Activated CD4-positive, alpha-beta T cell treated with anti-CD3 and anti-CD28 coated beads, Interleukin-2, amount 50 U/mL, for 24 hours (primary cell): Measurements from ENCODE around the gene STX10.

Source experiments
- DNase-seq, 2 donors: peaks; one replicate each; pipeline ENCODE4 v3.0.0-alpha.2; 2020; ENCODE audit warnings: low read depth in 1 of 2, low spot score in 1 of 2

STX10 gene

DNA sequence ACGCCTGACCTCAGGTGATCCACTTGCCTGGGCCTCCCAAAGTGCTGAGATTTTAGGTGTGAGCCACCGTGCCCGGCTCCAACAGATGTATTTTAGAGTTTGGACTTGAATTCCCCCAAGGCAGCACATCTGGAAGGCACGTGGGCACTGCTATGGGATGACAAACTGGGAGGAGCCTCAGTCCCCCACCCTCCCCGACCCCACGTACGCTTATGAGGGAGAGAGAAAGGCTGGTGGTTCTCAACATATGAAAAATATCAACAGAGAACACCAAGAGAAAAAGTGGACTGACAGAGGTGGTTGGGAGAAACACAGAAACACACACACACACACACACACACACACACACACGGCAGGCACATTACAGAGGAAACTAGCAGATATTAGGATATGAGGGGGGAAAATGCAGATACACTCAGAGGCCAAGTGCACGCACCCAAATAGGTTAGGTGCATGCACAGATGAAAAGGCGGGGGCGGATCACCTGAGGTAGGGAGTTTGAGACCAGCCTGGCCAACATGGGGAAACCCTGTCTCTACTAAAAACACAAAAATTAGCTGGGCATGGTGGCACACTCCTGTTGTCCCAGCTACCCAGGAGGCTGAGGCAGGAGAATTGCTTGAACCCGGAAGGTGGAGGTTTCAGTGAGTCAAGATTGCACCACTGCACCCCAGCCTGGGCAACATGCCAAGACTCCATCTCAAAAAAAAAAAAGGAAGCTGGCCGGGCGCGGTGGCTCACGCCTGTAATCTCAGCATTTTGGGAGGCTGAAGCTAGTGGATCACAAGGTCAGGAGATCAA lies 3.2 kb downstream of the STX10 start:
- no peak for DNase-seq

DNA sequence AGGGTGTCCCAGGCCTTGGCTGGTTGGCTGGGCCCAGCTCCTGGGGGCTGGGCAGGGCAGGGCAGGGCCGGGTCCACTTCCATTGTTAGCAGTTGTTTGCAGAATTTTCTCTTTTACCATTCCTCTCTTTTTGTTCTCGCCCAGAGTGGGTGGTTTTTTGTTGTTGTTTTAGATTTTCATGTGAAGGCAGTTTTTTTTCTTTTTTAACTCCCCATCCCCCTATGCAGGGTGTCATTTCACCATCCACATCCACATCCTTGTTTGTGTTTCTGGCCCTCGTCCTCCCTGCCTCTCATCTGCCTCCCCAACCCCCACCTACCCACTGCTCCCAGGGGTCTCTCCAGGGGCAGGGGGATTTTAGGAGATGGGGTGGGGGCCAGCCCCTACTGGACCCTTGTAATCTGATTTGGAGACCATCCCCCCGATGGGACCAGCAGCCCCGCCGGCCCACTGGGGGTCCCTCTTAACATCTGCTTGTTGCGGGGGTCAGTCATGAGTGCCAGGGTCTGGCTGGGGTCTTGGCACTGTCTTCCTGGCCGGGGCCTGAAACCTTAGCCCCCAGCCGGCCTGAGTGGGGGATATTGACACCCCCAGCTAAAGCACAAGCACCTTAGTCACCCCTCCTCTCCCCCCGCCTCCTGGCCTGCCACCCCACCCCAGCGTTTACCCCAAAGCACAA lies 10.4 kb downstream of the STX10 start:
- DNase-seq, result no peak

DNA sequence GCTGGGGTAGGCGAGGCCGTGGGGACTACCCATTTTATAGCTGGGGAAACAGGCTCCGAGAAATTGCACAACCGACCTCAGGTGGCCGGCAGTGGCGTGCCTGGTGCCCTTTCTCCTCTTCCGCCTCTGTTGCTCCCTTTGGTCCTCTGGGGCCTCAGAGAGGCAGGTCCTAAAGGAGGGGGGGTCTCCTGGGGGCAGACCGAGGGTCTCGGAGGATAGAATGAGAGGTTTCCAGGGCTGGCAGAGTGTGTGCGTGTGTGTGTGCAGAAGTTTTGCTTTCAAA lies 11.3 kb downstream of the STX10 start:
- no peak for DNase-seq

DNA sequence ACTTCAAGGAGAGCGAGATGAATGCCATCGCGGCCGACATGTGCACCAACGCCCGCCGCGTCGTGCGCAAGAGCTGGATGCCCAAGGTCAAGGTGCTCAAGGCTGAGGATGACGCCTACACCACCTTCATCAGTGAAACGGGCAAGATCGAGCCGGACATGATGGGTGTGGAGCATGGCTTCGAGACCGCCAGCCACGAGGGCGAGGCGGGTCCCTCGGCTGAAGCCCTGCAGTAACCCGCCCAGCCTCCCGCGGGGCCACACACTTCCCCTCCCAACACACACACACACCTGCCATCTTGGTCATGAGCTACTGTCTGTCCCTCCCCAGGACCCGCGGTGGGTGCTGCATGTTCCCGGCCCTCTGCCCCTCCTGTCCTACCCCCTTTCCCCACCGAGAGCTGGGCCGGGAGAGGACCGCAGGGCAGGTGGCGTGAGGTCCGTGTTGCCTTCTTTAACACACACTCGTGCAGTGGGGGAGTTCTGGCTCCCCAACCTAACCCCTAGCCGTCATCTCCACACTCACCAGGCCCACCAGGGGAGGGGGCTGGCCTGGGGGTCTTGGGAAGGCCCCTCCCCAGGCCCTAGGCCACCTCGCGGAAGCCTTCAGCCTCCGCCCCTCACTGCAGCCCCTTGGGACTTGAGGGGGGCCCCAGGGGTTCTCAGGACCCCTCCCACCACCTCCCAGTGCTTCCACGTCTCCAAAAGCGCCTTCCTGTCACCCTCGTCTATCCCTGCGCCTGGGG lies 11.8 kb downstream of the STX10 start:
- no peak for DNase-seq

DNA sequence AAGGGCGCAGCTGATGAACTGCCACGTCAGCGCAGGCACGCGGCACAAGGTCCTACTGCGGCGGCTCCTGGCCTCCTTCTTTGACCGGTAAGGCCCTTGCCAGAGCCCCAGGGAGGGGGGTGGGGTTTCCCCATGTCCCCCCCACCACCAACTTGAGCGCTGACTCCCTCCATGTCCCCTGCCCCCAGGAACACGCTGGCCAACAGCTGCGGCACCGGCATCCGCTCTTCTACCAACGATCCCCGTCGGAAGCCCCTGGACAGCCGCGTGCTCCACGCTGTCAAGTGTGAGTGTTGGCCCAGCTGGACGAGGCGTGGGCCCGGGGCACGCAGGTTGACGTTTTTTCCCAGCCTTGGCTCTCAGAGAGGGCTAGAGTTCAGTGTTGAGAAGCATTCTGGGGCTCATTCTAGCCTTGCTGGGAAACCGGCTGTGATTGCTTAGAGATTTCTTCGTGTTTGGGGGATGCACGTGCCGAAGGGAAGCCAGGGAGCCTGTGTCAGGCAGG lies 12.8 kb downstream of the STX10 start:
- no peak for DNase-seq

DNA sequence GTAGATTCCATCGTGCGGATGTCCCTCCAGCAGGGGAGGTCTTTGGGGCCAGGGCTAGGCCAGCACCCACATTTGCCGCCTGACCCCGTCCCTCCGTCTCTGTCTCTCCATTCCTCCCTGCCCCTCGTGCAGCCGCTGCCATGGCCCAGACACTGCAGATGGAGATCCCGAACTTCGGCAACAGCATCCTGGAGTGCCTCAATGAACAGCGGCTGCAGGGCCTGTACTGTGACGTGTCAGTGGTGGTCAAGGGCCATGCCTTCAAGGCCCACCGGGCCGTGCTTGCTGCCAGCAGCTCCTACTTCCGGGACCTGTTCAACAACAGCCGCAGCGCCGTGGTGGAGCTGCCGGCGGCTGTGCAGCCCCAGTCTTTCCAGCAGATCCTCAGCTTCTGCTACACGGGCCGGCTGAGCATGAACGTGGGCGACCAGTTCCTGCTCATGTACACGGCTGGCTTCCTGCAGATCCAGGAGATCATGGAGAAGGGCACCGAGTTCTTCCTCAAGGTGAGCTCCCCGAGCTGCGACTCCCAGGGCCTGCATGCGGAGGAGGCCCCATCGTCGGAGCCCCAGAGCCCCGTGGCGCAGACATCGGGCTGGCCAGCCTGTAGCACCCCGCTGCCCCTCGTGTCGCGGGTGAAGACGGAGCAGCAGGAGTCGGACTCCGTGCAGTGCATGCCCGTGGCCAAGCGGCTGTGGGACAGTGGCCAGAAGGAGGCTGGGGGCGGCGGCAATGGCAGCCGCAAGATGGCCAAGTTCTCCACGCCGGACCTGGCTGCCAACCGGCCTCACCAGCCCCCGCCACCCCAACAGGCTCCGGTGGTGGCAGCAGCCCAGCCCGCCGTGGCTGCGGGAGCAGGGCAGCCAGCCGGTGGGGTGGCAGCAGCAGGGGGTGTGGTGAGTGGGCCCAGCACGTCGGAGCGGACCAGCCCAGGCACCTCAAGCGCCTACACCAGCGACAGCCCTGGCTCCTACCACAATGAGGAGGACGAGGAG lies 14.8 kb downstream of the STX10 start:
- no peak for DNase-seq

DNA sequence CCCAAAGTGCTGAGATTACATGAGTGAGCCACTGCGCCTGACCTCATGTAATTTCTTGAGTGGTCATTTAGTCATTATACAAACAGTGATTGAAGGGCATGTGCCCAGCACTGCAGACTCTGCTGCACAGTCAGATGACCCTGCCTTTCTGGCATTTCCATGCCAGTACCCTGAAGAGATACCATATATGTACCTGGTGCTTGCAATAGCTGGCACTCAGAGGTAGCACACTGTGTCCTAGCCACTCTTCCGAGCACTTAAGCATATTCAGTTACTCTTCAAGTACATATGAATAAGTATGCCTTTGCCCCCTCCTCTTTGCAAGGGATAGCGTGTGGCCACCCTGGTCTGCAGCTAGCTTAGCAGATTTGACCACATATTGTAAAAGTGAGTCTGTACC lies 15.5 kb downstream of the STX10 start:
- no peak for DNase-seq

DNA sequence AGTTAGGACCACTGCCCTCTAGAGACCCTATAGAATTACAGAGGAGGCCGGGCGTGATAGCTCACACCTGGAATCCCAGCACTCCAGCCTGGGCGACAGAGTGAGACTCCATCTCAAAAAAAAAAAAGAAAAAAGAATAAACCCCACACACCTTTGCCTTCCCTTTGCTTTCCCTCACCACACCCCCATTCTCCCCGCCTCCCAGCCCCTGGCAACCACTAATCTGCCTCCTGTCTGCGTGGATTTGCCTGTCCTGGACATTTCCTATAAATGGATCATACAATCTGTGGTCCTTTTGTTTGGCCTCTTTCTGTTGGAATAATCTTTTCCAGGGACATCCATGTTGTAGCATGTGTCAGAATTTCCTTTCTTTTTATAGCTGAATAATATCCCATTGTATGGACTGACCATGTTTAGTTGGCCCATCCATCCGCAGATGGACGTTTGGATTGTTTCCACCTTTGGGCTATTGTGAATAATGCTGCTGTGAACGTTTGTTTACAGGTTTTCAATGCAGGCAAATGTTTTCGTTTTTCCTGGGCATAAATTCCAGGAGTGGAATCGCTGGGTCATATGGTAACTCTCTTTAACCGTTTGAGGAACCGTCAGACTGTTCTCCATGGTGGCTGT lies 16.8 kb downstream of the STX10 start:
- DNase-seq, result no peak

DNA sequence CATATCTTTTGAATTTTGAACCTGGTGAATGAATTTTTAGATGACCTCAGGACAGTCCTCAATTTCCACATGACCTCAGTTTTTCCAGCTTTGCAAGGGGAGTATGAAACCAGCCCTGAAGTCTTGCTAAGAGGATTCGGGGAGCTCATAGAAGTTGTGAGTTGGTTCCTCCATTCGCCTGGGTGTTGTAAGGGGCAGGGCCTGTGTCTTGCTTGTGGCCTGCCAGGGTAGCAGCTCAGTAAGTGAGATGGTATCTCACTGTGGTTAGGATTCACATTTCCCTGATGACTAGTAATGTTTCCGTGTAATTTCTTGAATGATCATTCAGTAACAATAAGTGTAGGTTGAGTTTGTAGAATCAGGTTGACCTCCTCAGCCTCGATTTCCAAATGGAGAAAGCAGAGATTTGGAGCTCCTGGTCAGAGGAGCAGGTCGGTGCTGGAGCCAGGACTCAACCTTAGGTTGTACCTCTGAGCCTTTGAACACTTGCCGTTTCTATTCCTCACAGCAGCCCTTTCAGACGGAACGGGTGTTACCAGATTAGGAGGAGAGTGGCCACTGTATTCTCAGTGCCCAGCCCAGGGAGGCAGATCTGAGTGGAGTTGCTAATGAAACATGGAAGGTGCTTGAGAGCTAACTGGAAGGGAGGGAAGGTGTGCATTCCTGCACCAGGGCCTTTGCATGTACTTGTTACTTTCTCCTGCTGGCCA lies 17.5 kb downstream of the STX10 start:
- DNase-seq, result peak; percentile 15 to 66

DNA sequence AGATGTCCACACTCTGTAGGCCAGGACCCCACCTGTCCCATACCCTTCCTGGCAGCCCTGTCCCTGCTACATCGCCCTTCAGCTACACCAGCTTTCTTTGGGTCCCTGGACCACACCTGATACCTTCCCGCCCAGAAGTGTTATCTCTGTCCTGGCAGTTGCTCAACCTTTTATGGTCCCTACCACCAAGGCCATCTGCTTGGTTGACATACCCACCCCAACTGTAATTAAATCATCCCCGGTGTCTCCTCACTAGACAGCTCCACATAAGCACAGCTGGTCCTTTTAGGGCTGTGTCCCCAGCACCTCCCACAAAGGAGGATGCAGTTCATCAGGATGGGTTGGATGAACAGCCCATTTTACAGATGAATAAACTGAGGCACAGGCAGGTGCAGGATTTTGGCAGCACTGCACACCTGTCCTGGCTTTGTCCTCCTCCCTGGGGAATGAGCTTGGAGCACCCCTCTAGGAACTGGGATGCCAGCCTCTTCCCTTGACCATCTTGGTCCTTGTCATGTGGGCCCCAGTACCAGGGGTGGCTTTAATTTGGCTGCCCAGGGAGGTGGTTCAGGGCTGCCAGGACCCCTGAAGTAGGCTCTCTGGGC lies 19.2 kb downstream of the STX10 start:
- DNase-seq, result no peak

DNA sequence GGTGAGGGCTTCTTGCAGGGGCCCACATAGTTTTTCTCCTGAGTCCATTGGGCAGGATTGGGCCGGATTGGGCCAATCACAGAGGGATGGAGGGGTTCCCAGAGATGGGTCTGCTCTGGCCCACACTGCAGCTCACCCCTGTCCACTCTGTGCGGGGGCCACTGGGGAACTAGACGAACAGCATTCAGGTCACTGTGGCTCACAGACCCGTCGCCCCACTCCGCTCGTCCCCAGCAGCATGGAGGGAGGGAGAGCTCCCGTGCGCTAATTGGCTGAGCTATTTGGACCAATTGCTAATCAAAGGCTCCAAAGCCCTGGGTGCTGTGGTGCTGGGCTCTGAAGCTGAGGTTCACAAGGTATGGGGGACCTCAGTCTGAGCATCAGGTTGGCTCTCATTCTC lies 20.8 kb downstream of the STX10 start:
- no peak for DNase-seq

DNA sequence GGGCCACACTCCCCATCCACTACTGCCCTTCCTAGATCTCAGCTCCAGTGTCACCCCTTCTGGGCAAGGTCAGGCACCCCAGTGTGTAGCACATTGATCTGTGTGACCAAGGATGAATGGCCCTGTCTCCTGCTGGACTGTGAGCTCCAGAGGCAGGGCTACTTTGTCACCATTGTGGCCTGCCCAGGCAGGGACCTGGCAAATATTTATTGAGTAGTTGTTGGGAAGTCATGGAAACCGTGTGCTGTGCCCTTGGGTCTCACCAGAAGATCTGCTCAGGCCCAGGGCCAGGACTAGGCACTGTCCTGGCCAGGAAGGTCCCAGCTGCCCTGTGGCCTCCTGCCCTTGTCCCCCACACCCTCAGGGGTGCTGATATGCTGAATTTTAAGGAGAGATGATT lies 21.6 kb downstream of the STX10 start:
- no peak for DNase-seq

DNA sequence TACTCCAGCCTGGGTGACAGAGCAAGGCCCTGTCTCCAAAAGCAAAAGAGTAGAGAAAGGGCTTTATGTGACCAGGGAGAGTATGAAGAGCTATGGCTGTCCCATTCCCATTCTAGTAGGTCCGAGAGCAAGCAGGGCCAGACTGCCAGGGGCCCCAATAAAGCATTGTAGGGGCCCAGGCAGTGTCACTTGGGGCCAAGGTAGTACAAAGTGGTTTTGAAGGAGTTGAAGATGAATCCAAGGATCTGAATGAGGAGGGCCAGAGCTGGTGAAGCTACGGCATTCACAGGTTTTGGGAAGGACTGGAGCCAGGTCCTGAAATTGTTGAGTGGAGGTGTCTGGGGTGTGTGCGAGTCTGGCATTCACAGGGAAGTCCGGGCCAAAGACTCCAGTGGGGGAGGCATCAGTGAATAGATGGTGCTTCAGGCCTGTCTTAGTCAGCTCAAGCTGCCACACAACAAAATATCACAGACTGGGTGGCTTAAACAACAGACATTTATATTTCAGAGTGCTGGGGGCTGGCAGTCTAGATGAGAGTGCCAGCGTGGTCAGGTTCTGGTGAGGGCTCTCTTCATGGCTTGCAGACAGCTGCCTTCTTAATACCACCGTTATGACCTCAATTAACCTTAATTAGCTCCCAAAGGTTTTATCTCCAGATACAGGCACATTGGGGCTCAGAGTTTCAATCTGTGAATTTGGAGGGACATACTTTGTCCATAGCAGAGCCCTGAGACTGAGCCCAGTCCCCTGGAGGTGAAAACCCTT lies 22.2 kb downstream of the STX10 start:
- no peak for DNase-seq

DNA sequence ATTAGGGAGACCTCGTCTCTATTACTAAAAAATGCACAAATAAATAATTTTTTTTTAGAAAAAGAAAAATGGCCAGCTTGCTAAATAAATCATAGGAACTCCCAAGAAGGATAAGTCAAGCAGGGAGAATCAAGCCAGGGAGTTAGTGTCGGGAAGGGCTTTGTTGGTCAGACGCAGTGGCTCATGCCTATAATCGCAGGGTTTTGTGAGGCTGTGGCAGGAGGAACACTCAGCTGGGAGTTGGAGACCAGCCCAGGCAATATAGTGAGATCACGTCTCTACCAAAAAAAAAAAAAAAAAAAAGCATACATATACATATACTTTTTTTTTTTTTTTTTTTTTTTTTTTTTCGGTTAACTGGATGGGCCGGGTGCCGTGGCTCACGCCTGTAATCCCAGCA lies 23.1 kb downstream of the STX10 start:
- DNase-seq, result no peak

DNA sequence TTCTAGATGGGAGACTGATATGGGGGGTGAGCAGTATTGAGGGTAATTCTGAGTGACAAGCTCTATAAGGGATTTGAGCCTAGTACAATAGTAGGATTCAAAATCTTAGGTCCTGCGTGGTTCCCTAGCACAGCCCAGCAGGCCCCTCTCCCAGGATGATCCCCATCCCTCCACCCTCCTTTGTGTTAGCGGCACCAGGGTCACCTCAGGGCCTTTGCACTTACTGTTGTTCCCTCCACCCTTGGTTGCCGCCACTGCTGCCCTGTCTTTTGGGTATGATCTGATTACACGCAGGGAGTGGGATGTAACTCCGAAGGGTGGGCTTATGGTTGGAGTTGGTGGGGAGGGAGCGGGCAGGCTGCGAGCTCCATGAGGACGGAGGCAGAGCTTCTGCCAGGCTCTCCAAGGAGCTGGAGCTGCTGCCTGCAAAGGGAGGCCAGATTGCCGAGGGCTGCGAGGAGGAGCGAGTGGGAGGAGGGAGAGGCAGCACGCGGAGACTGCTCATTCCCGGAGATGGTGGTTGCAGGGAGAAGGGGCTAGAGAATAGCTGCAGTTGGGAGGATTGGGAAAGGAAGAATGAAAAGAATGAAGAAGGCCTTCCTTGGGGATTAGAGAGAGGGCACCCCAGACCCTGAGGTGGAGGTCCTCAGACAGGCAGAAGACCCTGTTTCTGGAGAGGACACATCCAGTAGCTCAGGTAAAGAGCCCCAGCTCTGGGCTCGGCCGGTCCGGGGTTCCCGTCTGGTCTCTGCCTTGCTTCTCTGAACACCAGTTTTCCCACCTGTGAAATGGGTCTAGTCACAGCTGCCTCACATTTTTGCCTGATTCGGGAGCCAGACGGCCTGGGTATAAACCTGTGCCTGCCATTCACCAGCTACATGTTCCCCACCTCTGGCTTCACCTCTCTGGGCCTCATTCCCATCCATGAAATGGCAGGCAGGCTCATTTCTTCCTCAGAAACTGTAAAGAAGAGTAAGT lies 26.9 kb downstream of the STX10 start:
- no peak for DNase-seq

DNA sequence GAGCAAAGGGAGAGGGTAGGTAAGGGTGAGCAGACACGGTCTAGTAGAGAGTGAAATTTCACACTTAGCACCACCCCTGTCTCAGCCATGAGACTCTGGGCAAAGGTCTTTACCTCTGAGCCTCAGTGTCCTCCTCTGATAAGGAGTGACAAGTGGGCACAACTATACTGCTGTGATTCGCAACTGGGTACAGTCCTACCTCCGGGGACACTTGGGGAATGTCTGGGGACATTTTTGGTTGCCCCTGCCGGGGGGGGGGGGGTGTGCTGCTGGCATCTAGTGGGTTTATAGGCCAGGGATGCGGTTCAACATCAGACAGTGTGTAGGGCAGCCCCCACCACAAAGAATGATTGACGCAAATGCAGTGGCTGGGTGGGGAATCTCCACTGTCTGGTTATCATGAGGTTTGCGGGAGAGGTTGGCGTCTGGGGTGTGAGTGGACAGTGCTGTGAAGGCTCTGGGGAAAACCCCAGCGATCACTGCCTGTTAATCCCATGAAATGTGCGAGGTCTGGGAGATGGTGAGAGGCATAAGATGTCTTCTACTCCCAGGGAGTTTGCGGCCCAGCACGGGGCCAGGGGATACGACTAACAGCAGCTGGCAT lies 27.8 kb downstream of the STX10 start:
- DNase-seq, result no peak
